Stimulated activated CD8-positive, alpha-beta memory T cell treated with anti-CD3 and anti-CD28 coated beads, Interleukin-15, amount 100 ng/mL, for 1 hour (primary cell): Measurements from ENCODE around the gene IFI27L1.

Experiments used
- DNase-seq: peaks from one replicate; pipeline ENCODE4 v3.0.0-alpha.2; 2020; ENCODE audit warnings: low read depth

IFI27L1 gene

GRCh38 chr14:94132285-94132887, 51.3 kb downstream of the IFI27L1 start:
- peak; percentile 34 for DNase-seq

- DNase-seq: no peak
These were observed 54.4 kb downstream of the IFI27L1 start for GRCh38 chr14:94135476-94135875.

- peak; percentile 82 for DNase-seq
These were observed 55.6 kb downstream of the IFI27L1 start for GRCh38 chr14:94136575-94137331.

- DNase-seq: no peak
These were observed 57.1 kb downstream of the IFI27L1 start for GRCh38 chr14:94138251-94138650.

- DNase-seq: no peak
These were observed 57.9 kb downstream of the IFI27L1 start for GRCh38 chr14:94139006-94139405.

GRCh38 chr14:94139421-94139820, 58.3 kb downstream of the IFI27L1 start:
- no peak for DNase-seq

GRCh38 chr14:94142247-94142646, 61.1 kb downstream of the IFI27L1 start:
- DNase-seq: no peak

GRCh38 chr14:94142836-94143235, 61.7 kb downstream of the IFI27L1 start:
- no peak for DNase-seq

GRCh38 chr14:94143239-94143638, 62.1 kb downstream of the IFI27L1 start:
- DNase-seq: no peak

- DNase-seq: no peak
These were observed 62.6 kb downstream of the IFI27L1 start for GRCh38 chr14:94143711-94144110.

- DNase-seq: no peak
These were observed 63.7 kb downstream of the IFI27L1 start for GRCh38 chr14:94144765-94145164.

- DNase-seq: no peak
These were observed 64.9 kb downstream of the IFI27L1 start for GRCh38 chr14:94145902-94146527.
